SK-N-SH treated with all-trans-retinoic acid at 6 μM for 48 hours (cell line): ENCODE measurements around the gene ABCF2.
A peak's percentile ranks its signal among the peaks of the same experiment; 100 is the strongest.

Source experiments
- ATAC-seq: fragments of 200-7000 bp; cut with Tn5 transposase; 3 replicates; pipeline ENCODE4 v1.9.1; 2020; ENCODE audit warnings: mild to moderate bottlenecking, moderate library complexity
- BACH2 ChIP-seq: fragments of 250-450 bp; sonication (Bioruptor Pico); IDR thresholded peaks from 2 replicates; pipeline ENCODE4 v1.9.0; 2021; ENCODE audit warnings: mild to moderate bottlenecking, borderline replicate concordance
- CREB5 ChIP-seq: fragments of 250-450 bp; sonication (Bioruptor Pico); IDR thresholded peaks from 2 replicates; pipeline ENCODE4 v1.5.1; 2020; ENCODE audit warnings: low read depth, mild to moderate bottlenecking, moderate library complexity
- CSDC2 ChIP-seq: fragments of 250-450 bp; sonication (Bioruptor Pico); IDR thresholded peaks from 2 replicates; pipeline ENCODE4 v1.5.0; 2020; ENCODE audit warnings: mild to moderate bottlenecking, moderate library complexity
- CSRNP3 ChIP-seq: fragments of 250-450 bp; sonication (Bioruptor Pico); IDR thresholded peaks from 2 replicates; pipeline ENCODE4 v1.5.1; 2021; ENCODE audit warnings: mild to moderate bottlenecking, moderate library complexity
- GLIS3 ChIP-seq: fragments of 250-450 bp; sonication (Bioruptor Pico); IDR thresholded peaks from 2 replicates; pipeline ENCODE4 v1.5.0; 2020; ENCODE audit warnings: mild to moderate bottlenecking, moderate library complexity
- ISL1 ChIP-seq: fragments of 250-450 bp; sonication (Bioruptor Pico); IDR thresholded peaks from 2 replicates; pipeline ENCODE4 v2.1.2; 2022; ENCODE audit warnings: mild to moderate bottlenecking, moderate library complexity
- OSR1 ChIP-seq: fragments of 250-450 bp; sonication (Bioruptor Pico); IDR thresholded peaks from 2 replicates; pipeline ENCODE4 v1.8.0; 2022; ENCODE audit warnings: moderate library complexity, mild to moderate bottlenecking, inconsistent platforms
- PATZ1 ChIP-seq: fragments of 250-450 bp; sonication (Bioruptor Pico); IDR thresholded peaks from 2 replicates; pipeline ENCODE4 v1.8.0; 2020; ENCODE audit warnings: mild to moderate bottlenecking, moderate library complexity, borderline replicate concordance
- POU6F1 ChIP-seq: fragments of 250-450 bp; sonication (Bioruptor Pico); IDR thresholded peaks from 2 replicates; pipeline ENCODE4 v1.8.0; 2021; ENCODE audit warnings: low read depth, mild to moderate bottlenecking, moderate library complexity, borderline replicate concordance
- PPARA ChIP-seq: fragments of 250-450 bp; sonication (Bioruptor Pico); IDR thresholded peaks from 2 replicates; pipeline ENCODE4 v1.5.0; 2020; ENCODE audit warnings: mild to moderate bottlenecking, borderline replicate concordance
- SNAI2 ChIP-seq: fragments of 250-450 bp; sonication (Bioruptor Pico); IDR thresholded peaks from 2 replicates; pipeline ENCODE4 v1.5.0; 2020; ENCODE audit warnings: mild to moderate bottlenecking, moderate library complexity
- TCF4 ChIP-seq: fragments of 250-450 bp; sonication (Bioruptor Pico); IDR thresholded peaks from 2 replicates; pipeline ENCODE4 v1.8.0; 2021; ENCODE audit warnings: mild to moderate bottlenecking, moderate library complexity, borderline replicate concordance
- TOX ChIP-seq: fragments of 250-450 bp; sonication (Bioruptor Pico); IDR thresholded peaks from 2 replicates; pipeline ENCODE4 v1.8.0; 2021; ENCODE audit warnings: mild to moderate bottlenecking, moderate library complexity, borderline replicate concordance
- TSHZ2 ChIP-seq: fragments of 250-450 bp; sonication (Bioruptor Pico); IDR thresholded peaks from 2 replicates; pipeline ENCODE4 v1.5.0; 2020; ENCODE audit warnings: mild to moderate bottlenecking, moderate library complexity
- ZC3H10 ChIP-seq: fragments of 250-450 bp; sonication (Bioruptor Pico); IDR thresholded peaks from 2 replicates; pipeline ENCODE4 v1.5.1; 2021; ENCODE audit warnings: mild to moderate bottlenecking, moderate library complexity
- ZFP3 ChIP-seq: fragments of 250-450 bp; sonication (Bioruptor Pico); IDR thresholded peaks from 2 replicates; pipeline ENCODE4 v1.5.0; 2020; ENCODE audit warnings: mild to moderate bottlenecking, moderate library complexity
- ZFP30 ChIP-seq: fragments of 450-650 bp; formaldehyde crosslinking; IDR thresholded peaks from 2 replicates; pipeline ENCODE4 v1.5.0; 2022; ENCODE audit warnings: mild to moderate bottlenecking, moderate library complexity
- ZNF565 ChIP-seq: fragments of 450-650 bp; formaldehyde crosslinking; conservative IDR thresholded peaks from 2 replicates; pipeline ENCODE4 v1.5.0; 2020; ENCODE audit warnings: low read depth, mild to moderate bottlenecking, moderate library complexity
- ZNF70 ChIP-seq: fragments of 450-650 bp; formaldehyde crosslinking; IDR thresholded peaks from 2 replicates; pipeline ENCODE4 v1.5.0; 2020; ENCODE audit warnings: mild to moderate bottlenecking, moderate library complexity
- ZNF8 ChIP-seq: fragments of 450-650 bp; formaldehyde crosslinking; IDR thresholded peaks from 2 replicates; pipeline ENCODE4 v1.5.0; 2020; ENCODE audit warnings: mild to moderate bottlenecking, moderate library complexity

The ABCF2 gene

GRCh38 chr7:151233804-151234203 lies 6.8 kb upstream of the ABCF2 start:
- ATAC-seq: no peak
- TF ChIP-seq OSR1 (CRISPR knock-in tag) (no peak), CREB5 (no peak), ZNF565 (CRISPR knock-in tag) (no peak)

- peak; percentile 90 for ATAC-seq
- TF ChIP-seq ZNF8 (CRISPR knock-in tag) (no peak), TSHZ2 (no peak), TOX (no peak), CSRNP3 (CRISPR knock-in tag) (no peak), POU6F1 (no peak), TCF4 (CRISPR knock-in tag) (no peak), GLIS3 (no peak), PPARA (no peak), BACH2 (CRISPR knock-in tag) (no peak), ZFP3 (no peak), ISL1 (CRISPR knock-in tag) (no peak), ZFP30 (CRISPR knock-in tag) (no peak), ZC3H10 (CRISPR knock-in tag) (no peak), OSR1 (CRISPR knock-in tag) (no peak), ZNF70 (CRISPR knock-in tag) (no peak), ZNF565 (CRISPR knock-in tag) (no peak), SNAI2 (no peak), CSDC2 (CRISPR knock-in tag) (no peak), PATZ1 (CRISPR knock-in tag) (no peak)
Measured at GRCh38 chr7:151232917-151233701, 6.1 kb upstream of the ABCF2 start.

GRCh38 chr7:151232091-151232916 lies 5.3 kb upstream of the ABCF2 start, which contains the start of gene CHPF2:
Gene CHPF2, plus strand, starts transcription at chr7:151232483. Its CDS starts 1,529 bp downstream, at chr7:151234012.
- TF ChIP-seq PATZ1 (CRISPR knock-in tag): 0 out of 2 replicates have a peak, but pooled peaks have one; percentile 36
- no peak for TF ChIP-seq OSR1 (CRISPR knock-in tag)
- no peak for TF ChIP-seq POU6F1
- TF ChIP-seq, all 23 proteins: peak for 1
- peak; percentile 93 for ATAC-seq
